ENCODE results near the gene MYLIP. TPM values are rescaled to one million over a fixed set of nuclear protein-coding genes. Genes with fewer than 3 reads are reported as not detected.

MYLIP gene
- total and polyA plus RNA-seq, 2 experiments from 2014 or later: 26.7 to 33.8 TPM

- Mint-ChIP-seq H3K4me1 (peaks cover 10% of the 10 kb centered on the region), H3K4me3 (no peak overlapping the region), H3K36me3 (ENCODE audit: low read depth) (peaks cover 87% of the 10 kb centered on the region), H3K27me3 (ENCODE audit: insufficient read depth, low read depth, poor library complexity) (peaks cover 1% of the 10 kb centered on the region), H3K27ac (no peak overlapping the region), H3K9me3 (no peaks in the 10 kb centered on the region)
- Histone ChIP-seq H3K79me2 (replicated peaks; ENCODE audit: insufficient read depth) (peaks cover 32% of the 10 kb centered on the region), H3K27me3 (ENCODE audit: insufficient read depth) (no peaks in the 10 kb centered on the region), H3K4me2 (no peak overlapping the region), H3F3A (replicated peaks; ENCODE audit: low read depth) (0 out of 2 replicates have a peak, but pooled peaks cover 3% of the 10 kb centered on the region), H3K4me1 (ENCODE audit: insufficient read depth) (no peaks in the 10 kb centered on the region), H4K20me1 (replicated peaks; ENCODE audit: insufficient read depth) (peaks cover 17% of the 10 kb centered on the region), H3K36me3 (ENCODE audit: insufficient read depth) (peaks cover 32% of the 10 kb centered on the region), H3K4me3 (no peak overlapping the region), H3K27ac (ENCODE audit: low read depth) (0 out of 2 replicates have a peak overlapping the region, but pooled peaks have one; percentile 36), H3K9me2 (ENCODE audit: insufficient read depth) (no peaks in the 10 kb centered on the region), H2AFZ (no peak overlapping the region)
- TF ChIP-seq ETS1 (IDR thresholded peaks at IDR 0.05): no peak
- no peak for TF ChIP-seq ZNF462 (CRISPR knock-in tag; IDR thresholded peaks at IDR 0.05)
- no peak for TF ChIP-seq REST (IDR thresholded peaks at IDR 0.05; ENCODE audit: unreplicated experiment)
- TF ChIP-seq JUNB (IDR thresholded peaks at IDR 0.05; ENCODE audit: unreplicated experiment): no peak
- TF ChIP-seq POLR2AphosphoS5 (IDR thresholded peaks at IDR 0.05; ENCODE audit: low read depth): no peak
- TF ChIP-seq NANOG (IDR thresholded peaks at IDR 0.05; ENCODE audit: borderline replicate concordance): no peak
- TF ChIP-seq CREB1 (CRISPR knock-in tag; IDR thresholded peaks at IDR 0.05; ENCODE audit: low read depth): no peak
- TF ChIP-seq EZH2 (IDR thresholded peaks at IDR 0.05; ENCODE audit: low read depth, unreplicated experiment): no peak
- no peak for TF ChIP-seq EZH2phosphoT487 (IDR thresholded peaks at IDR 0.05; ENCODE audit: unreplicated experiment)
- no peak for TF ChIP-seq STAT1 (IDR thresholded peaks at IDR 0.05; ENCODE audit: unreplicated experiment)
- no peak for TF ChIP-seq ZNF114 (CRISPR knock-in tag; IDR thresholded peaks at IDR 0.05)
- no peak for TF ChIP-seq CTCF (conservative IDR thresholded peaks at IDR 0.05; ENCODE audit: low read depth in 2 of 2)
- TF ChIP-seq ZNF331 (CRISPR knock-in tag; IDR thresholded peaks at IDR 0.05; ENCODE audit: low read depth): no peak
- ATAC-seq (no peak), DNase-seq (ENCODE audit: low spot score) (no peak)
Observed at GRCh38 chr6:16149305-16149704, 20.4 kb downstream of the MYLIP start.
